ENCODE measurements around the gene CCR7. TPM values are rescaled to one million over a fixed set of nuclear protein-coding genes. Genes with fewer than 3 reads are reported as not detected.
A peak's percentile ranks its signal among the peaks of the same experiment; 100 is the strongest.

Gene CCR7
- total and polyA plus RNA-seq, 2 of the 8 experiments (the other 6 are each of a cell fraction or from before 2014, with no cell fraction given): 0.12 to 0.17 TPM

GRCh38 chr17:40541873-40542557 is 23.3 kb downstream of the CCR7 start:
- 80% methylated on average over 9 of the region's 18 CpGs; no CpG with 5 or more reads in 1 of the 2 experiments for WGBS, 2 experiments (ENCODE audit: extremely low coverage in 1 of 2, insufficient coverage in 1 of 2, insufficient read length in 1 of 2, insufficient replicate concordance in 2 of 2, low coverage in 1 of 2, low lambda C conversion rate in 2 of 2, missing lambda C conversion rate in 1 of 2)
- no peak overlapping the region for H2BK5ac ChIP-seq (ENCODE audit: low read depth, low read length)
- peak overlapping the region; percentile 57; the same call in 1 of the 2 replicates for H4K8ac ChIP-seq (ENCODE audit: extremely low read depth, insufficient read depth, low read length)
- H3K9me3 ChIP-seq (ENCODE audit: insufficient read depth in 2 of 2, low read depth in 1 of 2, low read length in 1 of 2): no peaks in the 10 kb centered on the region
- no peak overlapping the region for H2AK5ac ChIP-seq (ENCODE audit: low read depth, low read length)
- no peaks in the 10 kb centered on the region; the same call in 1 of the 2 replicates for H3K23me2 ChIP-seq (ENCODE audit: low read depth, low read length)
- no peak overlapping the region for H3K4ac ChIP-seq (replicated peaks; ENCODE audit: insufficient read length, low read depth, low read length)
- H3K14ac ChIP-seq (ENCODE audit: insufficient read length): no peak overlapping the region
- peaks cover 0 to 1% of the 10 kb centered on the region in 2 experiments for H4K20me1 ChIP-seq (replicated peaks in 1 of 2; ENCODE audit: control insufficient read depth in 1 of 2, insufficient read depth in 2 of 2, low read length in 2 of 2)
- H3K36me3 ChIP-seq (ENCODE audit: control insufficient read depth in 2 of 4, insufficient read depth in 4 of 4, low read length in 3 of 4): no peaks in the 10 kb centered on the region
- no peak overlapping the region for H4K91ac ChIP-seq (replicated peaks; ENCODE audit: insufficient read length, low read length)
- no peak overlapping the region for H4K5ac ChIP-seq (ENCODE audit: insufficient read length, low read depth, low read length)
- no peak overlapping the region for H3K9ac ChIP-seq (replicated peaks in 1 of 4; ENCODE audit: extremely low read depth in 1 of 4, low read depth in 3 of 4, low read length in 3 of 4)
- 0 out of 2 replicates have a peak overlapping the region, but pooled peaks have one; percentile 72 for H2BK15ac ChIP-seq (ENCODE audit: low read length)
- H2BK12ac ChIP-seq (ENCODE audit: low read depth, low read length): peak overlapping the region; percentile 60; the same call in 1 of the 2 replicates
- no peaks in the 10 kb centered on the region for H3K79me1 ChIP-seq (ENCODE audit: low read depth, low read length)
- FAIRE-seq (no peak), DNase-seq (ENCODE audit: low read depth in 1 of 2, low spot score in 2 of 2) (no peak)
- ChIA-PET POLR2A (ENCODE audit: partially characterized antibody) (interaction anchor here (1.0 to 1.8 kb wide), 2 partner anchors 118 to 1147 kb away, joined by 3 to 4 read pairs; no protein-coding TSS in a partner anchor), CTCF (ENCODE audit: partially characterized antibody) (interaction anchor here (0.6 to 5.0 kb wide), 6 partner anchors 8 to 65 kb away, joined by 3 to 32 read pairs (median 4); no protein-coding TSS in a partner anchor)
- H2BK120ac ChIP-seq (replicated peaks; ENCODE audit: low read depth, low read length): no peak overlapping the region
- H3K23ac ChIP-seq (ENCODE audit: insufficient read length): no peak overlapping the region
- H3K79me2 ChIP-seq (ENCODE audit: control insufficient read depth in 1 of 2, insufficient read depth in 2 of 2, low read length in 2 of 2): no peaks in the 10 kb centered on the region
- no peak overlapping the region for H3K27ac ChIP-seq (ENCODE audit: low read depth, low read length)
- H3K27me3 ChIP-seq (replicated peaks in 1 of 4; ENCODE audit: control insufficient read depth in 3 of 4, extremely low read depth in 1 of 4, insufficient read depth in 3 of 4, low read length in 3 of 4): no peaks in the 10 kb centered on the region; a peak in 1 of 7 replicates
- H3K4me1 ChIP-seq (replicated peaks in 1 of 4; ENCODE audit: control insufficient read depth in 3 of 4, insufficient read depth in 4 of 4, low read length in 3 of 4): peaks cover 2 to 10% (median 6%) of the 10 kb centered on the region in 4 experiments; a peak in 6 of 7 replicates
- H2AFZ ChIP-seq (ENCODE audit: low read length): no peak overlapping the region
- no peak overlapping the region for H3K4me3 ChIP-seq (ENCODE audit: extremely low read depth in 1 of 4, insufficient read depth in 2 of 4, low read depth in 3 of 4, low read length in 4 of 4)
- H3K18ac ChIP-seq (ENCODE audit: extremely low read depth, low read length): no peak overlapping the region
- H3K56ac ChIP-seq (replicated peaks; ENCODE audit: insufficient read length, low read depth, low read length): no peak overlapping the region
- no peak overlapping the region for H3K4me2 ChIP-seq (ENCODE audit: insufficient read depth in 1 of 2, low read depth in 2 of 2, low read length in 2 of 2)
- H2BK20ac ChIP-seq (ENCODE audit: low read length): no peak overlapping the region
- TF ChIP-seq MAX (IDR thresholded peaks at IDR 0.05) (no peak), USF2 (IDR thresholded peaks at IDR 0.05; ENCODE audit: low read length) (no peak), FOSL1 (IDR thresholded peaks at IDR 0.05; ENCODE audit: insufficient read depth, low read depth, low read length) (no peak), ATF2 (IDR thresholded peaks at IDR 0.05; ENCODE audit: low read length) (no peak), POU5F1 (IDR thresholded peaks at IDR 0.05; ENCODE audit: low read depth, low read length) (no peak), HDAC2 (IDR thresholded peaks at IDR 0.05; ENCODE audit: borderline replicate concordance in 1 of 2, low read depth in 2 of 2, low read length in 2 of 2) (no peak), SP2 (IDR thresholded peaks at IDR 0.05; ENCODE audit: low read length) (no peak), GABPA (IDR thresholded peaks at IDR 0.05; ENCODE audit: borderline replicate concordance, insufficient read depth, low read length) (no peak)
